ENCODE data around the gene INPP5D.
"Not testable (repeated sequence)": the region's sequence is repeated elsewhere in the genome, so short reads cannot be mapped to it uniquely, and the experiment has no call there.

INPP5D gene

GRCh38 chr2:233053928-233054784 lies 6.0 kb upstream of the INPP5D start:
- DNase-seq: peak; percentile 34

GRCh38 chr2:233055362-233055761 lies 4.8 kb upstream of the INPP5D start:
- no peak for DNase-seq

GRCh38 chr2:233056961-233057605 lies 3.1 kb upstream of the INPP5D start:
- DNase-seq: no peak

GRCh38 chr2:233058717-233059546 lies 1.2 kb upstream of the INPP5D start:
- DNase-seq: no peak

- DNase-seq: no peak
These were observed 670 bp upstream of the INPP5D start for GRCh38 chr2:233059547-233059796.

- DNase-seq: no peak
These were observed 398 bp downstream of the INPP5D start for GRCh38 chr2:233060501-233060979.

- DNase-seq: no peak
These were observed 943 bp downstream of the INPP5D start for GRCh38 chr2:233060980-233061590.

GRCh38 chr2:233061591-233062450 lies 1.7 kb downstream of the INPP5D start:
- no peak for DNase-seq

GRCh38 chr2:233062451-233062850 lies 2.3 kb downstream of the INPP5D start:
- no peak for DNase-seq

- DNase-seq: no peak
These were observed 2.8 kb downstream of the INPP5D start for GRCh38 chr2:233062946-233063268.

- no peak for DNase-seq
These were observed 3.3 kb downstream of the INPP5D start for GRCh38 chr2:233063269-233063975.

GRCh38 chr2:233063976-233064411 lies 3.9 kb downstream of the INPP5D start:
- no peak for DNase-seq

- DNase-seq: no peak
These were observed 4.5 kb downstream of the INPP5D start for GRCh38 chr2:233064530-233065199.

GRCh38 chr2:233065200-233065589 lies 5.1 kb downstream of the INPP5D start:
- DNase-seq: not testable (repeated sequence)

GRCh38 chr2:233065954-233066470 lies 5.9 kb downstream of the INPP5D start:
- DNase-seq: no peak

GRCh38 chr2:233068762-233069418 lies 8.7 kb downstream of the INPP5D start:
- DNase-seq: no peak

GRCh38 chr2:233072838-233073237 lies 12.7 kb downstream of the INPP5D start:
- DNase-seq: no peak

- no peak for DNase-seq
These were observed 14.0 kb downstream of the INPP5D start for GRCh38 chr2:233074106-233074505.

- no peak for DNase-seq
These were observed 15.2 kb downstream of the INPP5D start for GRCh38 chr2:233075141-233075965.

Measured in fibroblast of skin of scalp (primary cell).